IPS-20b (cell line): ENCODE data around the gene RPH3AL.
"Not testable (repeated sequence)": the region's sequence is repeated elsewhere in the genome, so short reads cannot be mapped to it uniquely, and the experiment has no call there.

ENCODE experiments used
- H3K27ac ChIP-seq: one replicate; pipeline ENCODE4 v1.5.1; 2013; ENCODE audit warnings: low read length
- H3K27me3 ChIP-seq: 2 replicates; pipeline ENCODE4 v1.6.1; 2013; ENCODE audit warnings: mild to moderate bottlenecking, low read length, inconsistent platforms; ENCODE audit not compliant: insufficient read depth
- H3K36me3 ChIP-seq: 2 replicates; pipeline ENCODE4 v1.6.1; 2013; ENCODE audit warnings: low read depth, mild to moderate bottlenecking, inconsistent platforms, low read length, moderate library complexity; ENCODE audit not compliant: insufficient read depth
- H3K4me1 ChIP-seq: 2 replicates; pipeline ENCODE4 v1.6.1; 2013; ENCODE audit warnings: mild to moderate bottlenecking, control low read depth, inconsistent platforms, low read length, moderate library complexity; ENCODE audit not compliant: insufficient read depth
- H3K4me3 ChIP-seq: 2 replicates; pipeline ENCODE4 v1.5.1; 2013; ENCODE audit warnings: mild to moderate bottlenecking, low read length, inconsistent platforms
- H3K9ac ChIP-seq: 2 replicates; pipeline ENCODE4 v1.6.1; 2013; ENCODE audit warnings: low read depth, mild to moderate bottlenecking, inconsistent platforms, low read length, moderate library complexity
- H3K9me3 ChIP-seq: 2 replicates; pipeline ENCODE4 v1.6.1; 2013; ENCODE audit warnings: mild to moderate bottlenecking, low read depth, low read length, inconsistent platforms; ENCODE audit not compliant: insufficient read depth

The RPH3AL gene

GRCh38 chr17:225551-225950, 127.1 kb downstream of the RPH3AL start:
- Histone ChIP-seq H3K4me3 (no peak overlapping the region), H3K27me3 (no peaks in the 10 kb centered on the region), H3K9me3 (no peaks in the 10 kb centered on the region), H3K4me1 (no peaks in the 10 kb centered on the region), H3K27ac (no peak overlapping the region), H3K36me3 (no peaks in the 10 kb centered on the region), H3K9ac (no peak overlapping the region)

DNA sequence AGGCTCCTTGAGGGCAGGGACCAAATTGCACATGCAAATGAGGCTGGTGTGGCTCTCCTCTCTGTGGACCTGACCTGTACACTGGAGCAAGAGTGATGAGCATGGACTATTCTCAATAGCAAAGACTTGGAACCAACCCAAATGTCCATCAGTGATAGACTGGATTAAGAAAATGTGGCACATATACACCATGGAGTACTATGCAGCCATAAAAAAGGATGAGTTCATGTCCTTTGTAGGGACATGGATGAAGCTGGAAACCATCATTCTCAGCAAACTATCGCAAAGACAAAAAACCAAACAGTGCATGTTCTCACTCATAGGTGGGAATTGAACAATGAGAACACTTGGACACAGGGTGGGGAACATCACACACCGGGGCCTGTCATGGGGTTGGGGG, 128.0 kb downstream of the RPH3AL start:
- H3K27ac ChIP-seq, H3K9me3 ChIP-seq, H3K9ac ChIP-seq, H3K4me3 ChIP-seq, H3K36me3 ChIP-seq, H3K4me1 ChIP-seq, H3K27me3 ChIP-seq: not testable (repeated sequence)

- H3K27ac ChIP-seq, result no peak overlapping the region
- H3K9ac ChIP-seq, result no peak overlapping the region
- no peaks in the 10 kb centered on the region for H3K4me1 ChIP-seq
- no peak overlapping the region for H3K4me3 ChIP-seq
- H3K9me3 ChIP-seq, result no peaks in the 10 kb centered on the region
- no peaks in the 10 kb centered on the region for H3K27me3 ChIP-seq
- H3K36me3 ChIP-seq, result no peaks in the 10 kb centered on the region
These were observed 128.7 kb downstream of the RPH3AL start for GRCh38 chr17:223723-224471.

- Histone ChIP-seq H3K9me3 (no peaks in the 10 kb centered on the region), H3K9ac (no peak overlapping the region), H3K27me3 (no peaks in the 10 kb centered on the region)
These were observed 130.4 kb downstream of the RPH3AL start for GRCh38 chr17:222172-222571.

DNA sequence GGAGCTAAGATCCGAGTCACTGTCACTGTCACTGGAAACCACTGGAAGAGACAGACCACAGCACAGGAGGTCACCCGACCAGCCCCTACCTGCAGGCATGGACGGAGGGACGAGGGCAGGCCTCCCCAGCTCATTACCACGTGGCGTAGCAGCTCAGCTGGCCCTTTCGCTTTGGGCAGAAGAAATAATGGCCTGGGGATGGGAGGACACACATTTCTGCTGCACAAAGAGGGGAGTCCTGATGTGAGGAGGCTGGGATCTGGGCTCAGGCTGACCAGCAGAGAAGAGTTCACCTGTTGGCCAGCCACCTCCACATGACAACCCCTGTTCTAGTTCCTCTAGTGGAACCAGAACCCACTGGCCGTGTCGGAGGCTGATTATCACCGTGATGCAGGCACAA, 132.9 kb downstream of the RPH3AL start:
- no peaks in the 10 kb centered on the region for H3K27me3 ChIP-seq
- H3K9ac ChIP-seq, result no peak overlapping the region
- H3K4me1 ChIP-seq, result no peaks in the 10 kb centered on the region
- H3K27ac ChIP-seq, result no peak overlapping the region
- no peaks in the 10 kb centered on the region for H3K36me3 ChIP-seq
- H3K9me3 ChIP-seq, result no peaks in the 10 kb centered on the region
- H3K4me3 ChIP-seq, result no peak overlapping the region

More at GRCh38 chr17:222172-222571, 130.4 kb downstream of the RPH3AL start:
- Histone ChIP-seq H3K4me3 (no peak overlapping the region), H3K27ac (no peak overlapping the region), H3K36me3 (no peaks in the 10 kb centered on the region), H3K4me1 (no peaks in the 10 kb centered on the region)

DNA sequence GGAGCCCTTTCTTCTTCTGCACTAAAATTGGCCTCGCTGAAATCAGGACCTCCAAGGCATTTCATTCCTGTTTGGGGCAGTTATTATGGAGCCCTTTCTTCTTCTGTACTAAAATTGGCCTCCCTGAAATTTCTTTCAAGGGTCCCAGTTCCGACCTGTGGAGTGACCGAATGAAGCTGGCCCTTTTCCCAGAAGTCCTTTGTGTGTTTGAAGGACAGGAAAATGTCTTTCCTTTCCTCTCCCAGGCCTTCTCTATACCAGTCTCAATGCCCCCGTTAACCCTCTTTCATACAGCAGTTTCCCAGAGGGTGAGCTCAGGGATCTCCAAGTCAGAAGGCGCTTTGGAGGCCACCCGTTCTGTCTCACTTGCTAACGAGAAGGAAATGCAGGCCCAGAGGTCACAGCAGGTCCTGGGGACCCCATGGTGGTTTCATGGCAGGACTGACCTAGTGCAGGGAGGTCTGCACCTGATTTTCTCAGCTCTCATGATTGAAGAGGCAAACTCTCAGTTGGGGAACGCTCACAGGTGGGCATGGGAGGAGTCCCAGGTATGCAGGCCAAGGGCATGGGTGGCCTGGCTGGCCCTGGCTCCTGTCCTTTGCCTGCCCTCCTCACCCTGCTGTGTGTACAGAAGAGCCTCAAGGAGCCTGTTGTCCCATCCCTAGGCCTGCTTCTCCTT, 134.0 kb downstream of the RPH3AL start:
- Histone ChIP-seq H3K9me3 (no peaks in the 10 kb centered on the region), H3K9ac (no peak overlapping the region), H3K36me3 (no peaks in the 10 kb centered on the region), H3K27me3 (no peaks in the 10 kb centered on the region), H3K27ac (no peak overlapping the region), H3K4me3 (no peak overlapping the region), H3K4me1 (no peaks in the 10 kb centered on the region)

DNA sequence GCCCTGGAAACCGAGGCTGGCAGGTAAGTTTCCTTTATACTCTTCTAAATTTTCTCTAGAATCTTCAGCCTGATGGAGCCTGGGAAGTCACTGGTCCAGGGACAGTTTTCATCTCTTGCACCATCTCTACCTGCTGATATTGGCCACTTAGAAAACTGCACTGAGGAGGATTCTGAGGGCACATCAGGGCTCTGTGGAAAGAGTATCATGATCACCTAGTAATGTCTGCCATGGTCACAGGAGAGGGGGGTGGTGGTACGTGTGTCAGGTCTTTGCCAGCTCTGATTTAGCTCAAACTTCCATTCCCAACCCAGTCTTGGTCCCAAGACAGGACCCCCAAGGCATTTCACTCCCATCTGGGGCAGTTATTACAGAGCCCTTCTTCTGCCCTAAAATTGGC, 136.0 kb downstream of the RPH3AL start:
- no peaks in the 10 kb centered on the region for H3K36me3 ChIP-seq
- no peak overlapping the region for H3K4me3 ChIP-seq
- H3K27ac ChIP-seq, result no peak overlapping the region
- no peaks in the 10 kb centered on the region for H3K9me3 ChIP-seq
- no peaks in the 10 kb centered on the region for H3K27me3 ChIP-seq
- no peak overlapping the region for H3K9ac ChIP-seq
- no peaks in the 10 kb centered on the region for H3K4me1 ChIP-seq

GRCh38 chr17:215563-216478, 136.8 kb downstream of the RPH3AL start:
- not testable (repeated sequence) for H3K9me3 ChIP-seq, H3K36me3 ChIP-seq, H3K27me3 ChIP-seq, H3K9ac ChIP-seq, H3K4me1 ChIP-seq, H3K4me3 ChIP-seq
- H3K27ac ChIP-seq, result peak overlapping the region; percentile 38

DNA sequence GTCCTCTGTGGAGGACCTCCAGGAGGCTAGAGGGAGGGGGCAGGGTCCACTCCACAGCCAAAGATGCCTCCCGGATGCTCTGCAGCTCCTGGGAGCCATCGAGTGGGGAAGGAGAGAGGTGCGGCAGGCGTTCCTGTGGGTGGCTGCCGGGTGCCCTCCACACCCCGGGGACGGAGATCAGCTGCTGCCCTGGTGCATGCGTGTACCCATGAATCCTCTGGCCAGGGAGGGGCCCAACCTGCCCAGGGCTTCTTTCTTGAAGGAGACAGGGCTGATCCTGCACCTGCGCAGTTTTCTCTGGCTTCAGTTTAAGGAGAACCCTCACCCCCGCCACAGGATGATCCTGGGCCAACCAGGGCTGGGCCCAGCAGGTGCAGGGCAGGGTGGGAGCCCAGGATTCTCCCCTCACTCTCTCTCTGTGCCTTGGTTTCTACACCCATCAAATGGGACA, 137.7 kb downstream of the RPH3AL start:
- H3K4me3 ChIP-seq, result no peak overlapping the region

GRCh38 chr17:213286-214105, 139.1 kb downstream of the RPH3AL start:
- no peak overlapping the region for H3K4me3 ChIP-seq
- H3K9me3 ChIP-seq, result peaks cover 4% of the 10 kb centered on the region; the same call in 1 of the 2 replicates
- no peaks in the 10 kb centered on the region; the same call in 1 of the 2 replicates for H3K27me3 ChIP-seq
- H3K27ac ChIP-seq, result no peak overlapping the region
- no peak overlapping the region for H3K9ac ChIP-seq
- H3K4me1 ChIP-seq, result no peaks in the 10 kb centered on the region
- H3K36me3 ChIP-seq, result no peaks in the 10 kb centered on the region

More for the DNA sequence above, 137.7 kb downstream of the RPH3AL start:
- Histone ChIP-seq H3K27me3 (no peaks in the 10 kb centered on the region), H3K36me3 (no peaks in the 10 kb centered on the region), H3K9ac (no peak overlapping the region), H3K27ac (no peak overlapping the region), H3K9me3 (no peaks in the 10 kb centered on the region), H3K4me1 (no peaks in the 10 kb centered on the region)

GRCh38 chr17:210402-210801, 142.2 kb downstream of the RPH3AL start:
- Histone ChIP-seq H3K9ac (no peak overlapping the region), H3K27me3 (peaks cover 14% of the 10 kb centered on the region), H3K4me3 (no peak overlapping the region)

More at GRCh38 chr17:210402-210801, 142.2 kb downstream of the RPH3AL start:
- H3K9me3 ChIP-seq, result peaks cover 4% of the 10 kb centered on the region; the same call in 1 of the 2 replicates
- H3K36me3 ChIP-seq, result no peaks in the 10 kb centered on the region
- H3K27ac ChIP-seq, result no peak overlapping the region
- H3K4me1 ChIP-seq, result no peaks in the 10 kb centered on the region
